Ramos (cell line): Measurements from ENCODE around the gene TRIOBP.
"Not testable (repeated sequence)": the region's sequence is repeated elsewhere in the genome, so short reads cannot be mapped to it uniquely, and the experiment has no call there.

Experiments
- in situ Hi-C: fragments of 300-500 bp; cut with MboI; formaldehyde crosslinking; loops from one replicate; pipeline ENCODE4 v1.14.3; 2022; ENCODE audit warnings: low sequenced_read_pairs; ENCODE audit not compliant: unreplicated experiment

TRIOBP gene

GRCh38 chr22:37686002-37686982 is 10.6 kb upstream of the TRIOBP start, which contains the start of gene NOL12:
NOL12 (plus strand) TSS chr22:37686343; CDS start chr22:37686393, 50 bp downstream.
- in situ Hi-C loops = no loop called here

GRCh38 chr22:37690407-37690806 is 6.4 kb upstream of the TRIOBP start:
- in situ Hi-C loops = no loop called here

GRCh38 chr22:37690901-37691504 is 5.8 kb upstream of the TRIOBP start:
- in situ Hi-C loops = no loop called here

- in situ Hi-C loops = no loop called here
Measured at GRCh38 chr22:37692627-37693285, 4.1 kb upstream of the TRIOBP start.

GRCh38 chr22:37694131-37694530 is 2.7 kb upstream of the TRIOBP start:
- in situ Hi-C loops = not testable (repeated sequence)

GRCh38 chr22:37696260-37696656 is 590 bp upstream of the TRIOBP start:
- in situ Hi-C loops = not testable (repeated sequence)

- in situ Hi-C loops = no loop called here
Measured at GRCh38 chr22:37697538-37697835, 639 bp downstream of the TRIOBP start.

- in situ Hi-C loops = no loop called here
Measured at GRCh38 chr22:37701141-37701786, 4.4 kb downstream of the TRIOBP start.

GRCh38 chr22:37703906-37704305 is 7.1 kb downstream of the TRIOBP start:
- in situ Hi-C loops = no loop called here

GRCh38 chr22:37704645-37705044 is 7.8 kb downstream of the TRIOBP start:
- in situ Hi-C loops = no loop called here

- in situ Hi-C loops = no loop called here
Measured at GRCh38 chr22:37705205-37705604, 8.4 kb downstream of the TRIOBP start.

GRCh38 chr22:37708580-37709444 is 12.0 kb downstream of the TRIOBP start:
- in situ Hi-C loops = no loop called here

GRCh38 chr22:37709445-37709765 is 12.6 kb downstream of the TRIOBP start:
- in situ Hi-C loops = no loop called here

GRCh38 chr22:37710675-37711074 is 13.8 kb downstream of the TRIOBP start:
- in situ Hi-C loops = no loop called here

GRCh38 chr22:37711490-37711889 is 14.6 kb downstream of the TRIOBP start:
- in situ Hi-C loops = no loop called here

- in situ Hi-C loops = no loop called here
Measured at GRCh38 chr22:37713761-37714160, 16.9 kb downstream of the TRIOBP start.

- in situ Hi-C loops = no loop called here
Measured at GRCh38 chr22:37714634-37715033, 17.8 kb downstream of the TRIOBP start.

- in situ Hi-C loops = no loop called here
Measured at GRCh38 chr22:37715760-37716159, 18.9 kb downstream of the TRIOBP start.

- in situ Hi-C loops = no loop called here
Measured at GRCh38 chr22:37716708-37717107, 19.9 kb downstream of the TRIOBP start.

- in situ Hi-C loops = not testable (repeated sequence)
Measured at GRCh38 chr22:37717235-37717634, 20.4 kb downstream of the TRIOBP start.
